Activated CD8-positive, alpha-beta memory T cell treated with anti-CD3 and anti-CD28 coated beads for 1 hour (primary cell): ENCODE measurements around the gene KLRC3.
"Not testable (repeated sequence)": the region's sequence is repeated elsewhere in the genome, so short reads cannot be mapped to it uniquely, and the experiment has no call there.

Experiments used
- DNase-seq, 2 donors: peaks; one replicate each; pipeline ENCODE4 v3.0.0-alpha.2; 2020; ENCODE audit warnings: low read depth in 1 of 2; ENCODE audit errors: extremely low read depth in 1 of 2

Gene KLRC3

DNA sequence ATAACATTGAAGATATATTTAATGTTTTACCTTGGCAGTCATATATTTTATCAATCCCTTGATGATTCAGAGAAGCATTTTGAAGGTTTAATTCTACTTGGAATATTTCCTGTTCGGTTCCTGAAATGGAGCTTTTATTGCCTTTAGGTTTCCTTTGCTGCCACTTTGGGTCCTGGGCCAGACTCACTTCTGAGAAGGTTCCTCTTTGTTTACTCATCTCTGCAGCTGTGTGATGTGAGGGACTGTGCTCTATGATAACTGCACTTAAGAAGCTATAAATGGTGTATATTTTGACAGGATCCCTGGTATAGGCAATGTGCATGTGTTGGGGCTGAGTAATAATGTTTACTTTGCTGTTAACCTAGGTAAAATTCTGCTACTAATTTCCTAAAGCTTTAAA lies at the start of gene KLRC3:
Gene KLRC3, minus strand, starts transcription at position 262 of the 400 bp plus-strand sequence. Its CDS starts 45 bp downstream, at position 217.
- DNase-seq, result not testable (repeated sequence)

- no peak for DNase-seq
These were observed 49.3 kb upstream of the KLRC3 start for GRCh38 chr12:10469701-10470100.

GRCh38 chr12:10466311-10466710 lies 45.9 kb upstream of the KLRC3 start:
- no peak for DNase-seq

DNA sequence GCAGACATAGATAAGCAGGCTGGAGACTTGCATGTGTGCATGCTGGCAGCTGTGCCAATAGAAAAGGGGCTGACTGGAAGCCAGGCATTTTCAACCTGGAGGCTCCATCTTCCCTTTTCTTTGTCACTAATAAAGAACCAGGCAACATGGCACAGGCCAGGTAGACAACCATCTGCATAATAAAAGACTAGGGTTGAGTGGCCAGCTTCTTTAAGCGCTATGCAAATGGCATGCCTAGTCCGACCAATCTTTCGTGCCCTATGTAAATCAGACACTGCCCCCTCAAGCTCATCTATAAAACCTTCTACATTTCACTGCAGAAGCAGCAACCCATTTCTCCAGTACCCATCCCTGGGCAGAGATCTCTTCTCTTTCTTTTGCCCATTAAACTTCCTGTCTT lies 37.4 kb upstream of the KLRC3 start:
- no peak for DNase-seq

DNA sequence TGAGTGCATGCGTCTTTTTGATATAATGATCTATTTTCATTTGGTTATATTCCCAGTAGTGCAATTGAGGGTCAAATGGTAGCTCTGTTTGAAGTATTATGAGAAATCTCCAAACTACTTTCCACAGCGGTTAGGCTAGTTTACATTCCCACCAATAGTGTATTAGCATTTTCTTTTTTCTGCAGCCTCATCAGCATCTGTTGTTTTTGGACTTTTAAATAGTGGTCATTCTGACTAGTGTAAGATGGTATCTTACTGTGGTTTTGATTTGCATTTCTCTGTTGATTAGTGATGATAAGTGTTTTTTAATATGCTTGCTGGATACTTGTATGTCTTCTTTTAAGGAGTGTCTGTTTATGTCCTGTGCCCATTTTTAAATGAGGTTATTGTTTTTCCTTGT lies 36.5 kb upstream of the KLRC3 start:
- no peak for DNase-seq

DNA sequence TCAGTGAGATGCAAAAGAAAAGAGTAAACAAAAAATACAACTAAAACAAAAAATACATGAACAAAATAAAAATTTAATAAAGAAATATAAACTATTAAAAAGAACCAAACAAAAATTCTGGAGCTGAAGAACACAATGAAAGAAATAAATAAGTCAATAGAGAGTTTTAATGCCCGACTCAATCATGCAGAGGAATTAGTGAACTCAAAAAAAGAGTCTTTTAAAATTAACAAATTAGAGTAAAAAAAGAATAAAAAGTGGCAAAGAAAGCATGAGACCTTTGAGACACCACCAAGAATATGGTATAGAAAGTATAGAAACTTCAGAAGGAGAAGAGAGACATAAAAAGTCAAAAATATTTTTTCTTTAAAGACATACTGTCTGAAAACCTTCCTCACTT lies 35.4 kb upstream of the KLRC3 start:
- no peak for DNase-seq

DNA sequence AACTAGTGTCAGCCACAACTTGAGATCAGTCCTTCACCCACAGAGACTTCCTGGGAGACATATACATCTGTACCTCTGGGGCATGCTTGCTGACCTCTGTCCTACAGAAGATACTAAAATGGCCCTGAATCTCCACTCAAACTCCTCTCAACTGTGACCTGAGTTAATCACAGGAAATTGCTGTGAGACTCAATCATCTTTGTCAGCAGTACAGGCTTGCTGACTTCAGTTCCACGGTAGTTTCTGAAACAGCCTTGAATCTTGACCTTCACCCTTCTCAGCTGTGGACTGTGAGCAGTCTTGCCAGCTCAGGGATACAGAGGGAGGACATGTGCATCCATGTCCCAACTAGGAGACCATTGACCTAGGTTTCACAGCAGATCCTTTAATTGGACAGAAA lies 34.1 kb upstream of the KLRC3 start:
- DNase-seq, result no peak

- no peak for DNase-seq
These were observed 32.8 kb upstream of the KLRC3 start, which contains the start of gene KLRC1 for GRCh38 chr12:10453156-10453555. Gene KLRC1 (minus strand): TSS chr12:10453377. CDS start chr12:10451156, 2,221 bp downstream.

- DNase-seq, result no peak
These were observed 27.8 kb upstream of the KLRC3 start for GRCh38 chr12:10448236-10448635.

DNA sequence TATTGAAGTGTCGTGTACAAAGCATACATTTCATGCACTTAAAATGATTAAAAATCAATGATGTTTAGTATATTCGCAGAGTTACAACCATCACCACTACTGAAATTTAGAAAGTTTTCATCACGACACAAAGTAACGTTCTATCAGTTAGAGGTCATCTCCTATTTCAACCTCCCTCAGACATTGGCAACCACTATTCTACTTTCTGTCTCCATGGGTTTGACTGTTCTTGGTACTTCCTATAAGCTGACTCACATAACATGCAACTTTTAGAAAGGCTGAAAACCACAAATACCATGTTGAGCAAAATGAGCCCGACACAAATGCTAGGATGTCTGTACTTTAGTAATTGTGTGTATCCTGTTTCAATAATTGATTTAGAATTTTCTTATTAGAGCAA lies 25.7 kb upstream of the KLRC3 start:
- not testable (repeated sequence) for DNase-seq

GRCh38 chr12:10441144-10441543 lies 20.7 kb upstream of the KLRC3 start:
- not testable (repeated sequence) for DNase-seq

DNA sequence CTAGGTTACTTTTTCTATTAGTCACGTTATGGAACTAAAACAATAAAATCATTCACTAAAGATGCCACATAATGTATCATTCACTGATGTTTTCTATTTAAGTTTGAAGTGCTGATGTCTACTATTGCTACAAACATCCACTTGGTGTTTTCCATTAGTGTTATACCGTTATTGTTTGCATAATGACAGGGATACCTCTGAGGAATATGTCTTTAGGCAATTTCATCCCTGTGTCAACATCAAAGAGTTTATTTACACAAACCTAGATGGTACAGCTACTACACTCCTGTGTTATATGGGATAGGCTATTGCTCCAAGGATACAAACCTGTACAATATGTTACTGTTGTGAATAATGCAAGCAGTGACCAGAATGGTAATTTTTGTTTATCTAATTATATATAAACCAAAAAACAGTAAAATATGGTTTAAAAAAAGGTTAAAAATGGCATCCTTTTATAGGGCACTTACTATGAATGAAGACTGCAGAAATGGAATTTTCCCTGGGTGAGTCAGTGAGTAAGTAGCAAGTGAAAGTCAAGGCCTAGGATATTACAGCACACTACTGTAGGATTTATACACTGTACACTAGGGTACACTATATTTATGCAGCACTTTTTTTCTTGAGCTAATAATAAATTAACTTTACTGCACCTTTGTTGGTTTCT lies 19.3 kb upstream of the KLRC3 start:
- DNase-seq, result not testable (repeated sequence)

GRCh38 chr12:10437601-10438000 lies 17.2 kb upstream of the KLRC3 start:
- DNase-seq, result not testable (repeated sequence)

- DNase-seq, result not testable (repeated sequence)
These were observed 15.4 kb upstream of the KLRC3 start, which contains the start of gene KLRC2 for GRCh38 chr12:10435816-10436215. Gene KLRC2 (minus strand): TSS chr12:10436010. CDS start chr12:10435986, 24 bp downstream.

- not testable (repeated sequence) for DNase-seq
These were observed 10.2 kb upstream of the KLRC3 start for GRCh38 chr12:10430623-10431022.

DNA sequence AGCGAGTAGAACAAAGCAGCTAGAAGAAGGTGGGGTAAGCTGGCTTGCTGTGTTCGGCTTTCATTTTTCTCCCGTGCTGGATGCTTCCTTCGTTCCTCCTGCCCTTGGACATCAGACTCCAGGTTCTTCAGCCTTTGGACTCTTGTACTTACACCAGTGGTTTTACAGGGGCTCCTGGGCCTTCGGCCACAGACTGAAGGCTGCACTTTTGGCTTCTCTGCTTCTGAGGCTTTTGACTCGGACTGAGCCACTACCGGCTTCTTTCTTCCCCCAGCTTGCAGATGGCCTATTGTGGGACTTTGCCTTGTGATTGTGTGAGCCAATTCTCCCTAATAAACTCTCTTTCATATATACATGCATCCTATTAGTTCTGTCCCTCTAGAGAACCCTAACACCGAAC lies 5.5 kb upstream of the KLRC3 start:
- DNase-seq, result not testable (repeated sequence)

GRCh38 chr12:10424260-10424899 lies 4.0 kb upstream of the KLRC3 start:
- DNase-seq, result not testable (repeated sequence)

- not testable (repeated sequence) for DNase-seq
These were observed 1.8 kb upstream of the KLRC3 start for GRCh38 chr12:10422159-10422558.

- no peak for DNase-seq
These were observed 11.0 kb downstream of the KLRC3 start, which contains the start of gene KLRC4 for GRCh38 chr12:10409392-10409791. Gene KLRC4 (minus strand): TSS chr12:10409757. CDS start chr12:10409575, 182 bp downstream.

DNA sequence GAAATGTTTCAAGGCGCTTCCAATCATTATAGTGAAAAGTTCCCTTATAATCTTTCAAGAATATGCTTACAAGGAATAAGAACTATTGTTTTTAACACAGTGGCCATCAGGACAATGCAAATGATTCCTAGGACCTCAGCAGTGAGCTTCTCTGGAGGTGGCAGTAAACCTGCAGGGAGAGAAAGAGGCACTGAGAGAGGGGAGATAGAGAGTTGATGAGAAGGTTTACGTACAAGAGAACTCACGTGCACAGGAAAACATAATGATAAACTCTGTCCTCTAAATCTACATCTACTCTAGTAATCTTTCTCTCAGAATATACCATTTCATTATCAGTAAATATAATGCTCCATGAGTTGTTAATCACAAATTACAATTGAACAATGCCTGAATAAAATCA lies 11.6 kb downstream of the KLRC3 start:
- no peak for DNase-seq

- no peak for DNase-seq
These were observed 13.7 kb downstream of the KLRC3 start for GRCh38 chr12:10406725-10407124.

- no peak for DNase-seq
These were observed 15.1 kb downstream of the KLRC3 start for GRCh38 chr12:10405294-10405693.
